Measurements from ENCODE around the gene ACO2. TPM values are rescaled to one million over a fixed set of nuclear protein-coding genes. Genes with fewer than 3 reads are reported as not detected.
A peak's percentile ranks its signal among the peaks of the same experiment; 100 is the strongest.

The ACO2 gene
- total RNA-seq, 1 donor from 2014 or later = 55.6 TPM

- peak; percentile 38 for DNase-seq
These were observed 22.6 kb downstream of the ACO2 start for GRCh38 chr22:41491374-41492100.

GRCh38 chr22:41498303-41498835 is 29.5 kb downstream of the ACO2 start:
- DNase-seq = no peak

GRCh38 chr22:41499624-41500280 is 30.8 kb downstream of the ACO2 start:
- DNase-seq = no peak

GRCh38 chr22:41500303-41500702 is 31.4 kb downstream of the ACO2 start:
- DNase-seq = no peak

GRCh38 chr22:41501209-41501608 is 32.3 kb downstream of the ACO2 start:
- DNase-seq = no peak

- no peak for DNase-seq
These were observed 35.5 kb downstream of the ACO2 start for GRCh38 chr22:41504397-41504796.

GRCh38 chr22:41504816-41505215 is 35.9 kb downstream of the ACO2 start:
- no peak for DNase-seq

GRCh38 chr22:41505511-41506220 is 36.7 kb downstream of the ACO2 start:
- no peak for DNase-seq

GRCh38 chr22:41507330-41508063 is 38.6 kb downstream of the ACO2 start:
- DNase-seq = no peak

GRCh38 chr22:41508770-41509170 is 39.9 kb downstream of the ACO2 start:
- no peak for DNase-seq

- DNase-seq = no peak
These were observed 42.6 kb downstream of the ACO2 start for GRCh38 chr22:41511521-41511968.

GRCh38 chr22:41512421-41513194 is 43.7 kb downstream of the ACO2 start:
- no peak for DNase-seq

GRCh38 chr22:41513391-41513790 is 44.5 kb downstream of the ACO2 start:
- DNase-seq = no peak

GRCh38 chr22:41516462-41516861 is 47.5 kb downstream of the ACO2 start:
- DNase-seq = no peak

- peak; percentile 7 for DNase-seq
These were observed 48.5 kb downstream of the ACO2 start for GRCh38 chr22:41517172-41518047.

- DNase-seq = no peak
These were observed 49.1 kb downstream of the ACO2 start for GRCh38 chr22:41518048-41518347.

- DNase-seq = no peak
These were observed 52.2 kb downstream of the ACO2 start for GRCh38 chr22:41521126-41521525.

GRCh38 chr22:41522813-41523212 is 53.9 kb downstream of the ACO2 start:
- DNase-seq = no peak

GRCh38 chr22:41523464-41524221 is 54.7 kb downstream of the ACO2 start:
- DNase-seq = no peak

- DNase-seq = no peak
These were observed 55.3 kb downstream of the ACO2 start for GRCh38 chr22:41524251-41524661.

Data from skin of body (tissue), 2 donors.